GM20000 (cell line): ENCODE measurements around the gene XPOT.

Experiments
- DNase-seq: peaks from one replicate; pipeline ENCODE4 v3.0.0; 2012; ENCODE audit warnings: low spot score
- CTCF ChIP-seq: IDR thresholded peaks from 2 replicates; pipeline ENCODE4 v1.5.1; 2012; ENCODE audit warnings: mild to moderate bottlenecking, control low read depth; ENCODE audit errors: extremely low read depth, missing control alignments

XPOT gene

GRCh38 chr12:64407342-64408223 lies 3.4 kb downstream of the XPOT start:
- no peak for TF ChIP-seq CTCF
- no peak for DNase-seq

GRCh38 chr12:64411427-64411826 lies 7.2 kb downstream of the XPOT start:
- TF ChIP-seq CTCF, result no peak
- no peak for DNase-seq

- DNase-seq, result no peak
- no peak for TF ChIP-seq CTCF
Observed at GRCh38 chr12:64412459-64412858, 8.3 kb downstream of the XPOT start.

- no peak for TF ChIP-seq CTCF
- no peak for DNase-seq
Observed at GRCh38 chr12:64413884-64414283, 9.7 kb downstream of the XPOT start.

GRCh38 chr12:64418209-64418608 lies 14.0 kb downstream of the XPOT start:
- no peak for DNase-seq
- no peak for TF ChIP-seq CTCF

GRCh38 chr12:64419696-64420095 lies 15.5 kb downstream of the XPOT start:
- no peak for DNase-seq
- no peak for TF ChIP-seq CTCF

GRCh38 chr12:64427988-64428387 lies 23.8 kb downstream of the XPOT start:
- no peak for TF ChIP-seq CTCF
- DNase-seq, result no peak
